Coronary artery (tissue), 2 donors: ENCODE data around the gene ABHD12.

ENCODE experiments used
- DNase-seq: peaks from one replicate; pipeline ENCODE4 v3.0.0-alpha.2; 2017; ENCODE audit warnings: low spot score
- H3K27ac ChIP-seq, 2 donors: fragments of 200-600 bp; sonication (generic); one replicate each; pipeline ENCODE4 v1.5.1; 2016 to 2019
- H3K4me3 ChIP-seq: fragments of 200-600 bp; sonication (generic); 2 replicates; pipeline ENCODE4 v1.5.1; 2016; ENCODE audit warnings: mild to moderate bottlenecking, moderate library complexity
- TF ChIP-seq, protein P1 (sequence below): fragments of 200-600 bp; sonication (generic); IDR thresholded peaks from one replicate; pipeline ENCODE4 v1.5.1; 2019; ENCODE audit warnings: antibody characterized with exemption

The ABHD12 gene

GRCh38 chr20:25364180-25364788 lies 26.4 kb downstream of the ABHD12 start:
- TF ChIP-seq, protein P1, sequence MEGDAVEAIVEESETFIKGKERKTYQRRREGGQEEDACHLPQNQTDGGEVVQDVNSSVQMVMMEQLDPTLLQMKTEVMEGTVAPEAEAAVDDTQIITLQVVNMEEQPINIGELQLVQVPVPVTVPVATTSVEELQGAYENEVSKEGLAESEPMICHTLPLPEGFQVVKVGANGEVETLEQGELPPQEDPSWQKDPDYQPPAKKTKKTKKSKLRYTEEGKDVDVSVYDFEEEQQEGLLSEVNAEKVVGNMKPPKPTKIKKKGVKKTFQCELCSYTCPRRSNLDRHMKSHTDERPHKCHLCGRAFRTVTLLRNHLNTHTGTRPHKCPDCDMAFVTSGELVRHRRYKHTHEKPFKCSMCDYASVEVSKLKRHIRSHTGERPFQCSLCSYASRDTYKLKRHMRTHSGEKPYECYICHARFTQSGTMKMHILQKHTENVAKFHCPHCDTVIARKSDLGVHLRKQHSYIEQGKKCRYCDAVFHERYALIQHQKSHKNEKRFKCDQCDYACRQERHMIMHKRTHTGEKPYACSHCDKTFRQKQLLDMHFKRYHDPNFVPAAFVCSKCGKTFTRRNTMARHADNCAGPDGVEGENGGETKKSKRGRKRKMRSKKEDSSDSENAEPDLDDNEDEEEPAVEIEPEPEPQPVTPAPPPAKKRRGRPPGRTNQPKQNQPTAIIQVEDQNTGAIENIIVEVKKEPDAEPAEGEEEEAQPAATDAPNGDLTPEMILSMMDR: no peak
- no peak for DNase-seq
- Histone ChIP-seq H3K4me3 (no peak overlapping the region), H3K27ac (no peak overlapping the region)

DNA sequence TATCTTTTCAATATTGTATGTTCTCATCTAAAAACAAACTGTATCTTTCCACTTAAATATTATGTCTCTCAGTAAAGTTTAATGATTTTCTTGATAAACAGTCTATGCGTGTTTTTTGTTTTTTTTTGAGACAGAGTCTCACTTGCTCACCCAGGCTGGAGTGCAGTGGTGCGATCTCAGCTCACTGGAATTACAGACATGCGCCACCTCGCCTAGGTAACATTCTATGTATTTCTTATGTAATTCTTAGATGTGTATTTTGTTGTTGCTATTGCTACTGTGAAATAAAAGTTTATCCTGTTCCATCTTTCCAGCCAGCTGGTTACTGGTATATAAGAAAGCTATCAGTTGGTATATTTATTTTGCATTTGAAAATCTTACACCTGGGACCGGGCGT lies 29.4 kb downstream of the ABHD12 start:
- Histone ChIP-seq H3K27ac (no peak overlapping the region), H3K4me3 (no peak overlapping the region)
- TF ChIP-seq, protein P1: no peak
- no peak for DNase-seq

DNA sequence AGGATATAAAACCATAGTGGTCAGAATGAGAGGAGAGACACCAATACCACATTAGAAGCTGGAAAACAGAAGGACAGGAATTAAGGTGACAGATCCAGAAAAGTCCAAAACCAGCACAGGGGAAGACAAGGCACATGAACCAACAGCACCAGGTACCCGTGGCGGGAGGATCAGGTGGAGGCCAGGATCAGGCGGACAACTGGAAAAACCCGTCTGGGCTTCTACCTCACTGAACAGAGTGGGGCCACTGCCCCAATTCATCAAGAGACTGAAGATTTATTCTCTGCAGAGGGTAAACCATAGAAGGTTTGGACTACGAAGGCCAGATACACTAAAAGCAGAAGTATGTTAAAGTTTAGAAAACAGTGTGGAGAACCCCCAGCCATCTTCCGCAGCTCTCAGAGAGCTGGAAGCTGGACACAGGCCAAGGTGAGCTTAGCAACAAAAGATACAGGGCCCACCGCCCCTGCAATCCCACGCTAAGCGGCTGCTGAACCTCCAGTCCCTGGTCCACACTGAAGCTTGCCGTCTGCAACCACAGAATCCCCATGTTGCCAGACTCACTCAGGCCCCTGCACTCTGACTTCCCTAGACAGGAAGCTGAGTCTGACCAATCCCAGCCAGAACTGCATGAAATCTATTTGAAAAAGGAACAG lies 29.9 kb downstream of the ABHD12 start:
- Histone ChIP-seq H3K4me3 (no peak overlapping the region), H3K27ac (no peak overlapping the region)
- no peak for DNase-seq
- TF ChIP-seq, protein P1: no peak

- H3K27ac ChIP-seq: no peak overlapping the region
- no peak overlapping the region for H3K4me3 ChIP-seq
- no peak for DNase-seq
- TF ChIP-seq, protein P1: no peak
Measured at GRCh38 chr20:25356271-25356933, 34.2 kb downstream of the ABHD12 start.

DNA sequence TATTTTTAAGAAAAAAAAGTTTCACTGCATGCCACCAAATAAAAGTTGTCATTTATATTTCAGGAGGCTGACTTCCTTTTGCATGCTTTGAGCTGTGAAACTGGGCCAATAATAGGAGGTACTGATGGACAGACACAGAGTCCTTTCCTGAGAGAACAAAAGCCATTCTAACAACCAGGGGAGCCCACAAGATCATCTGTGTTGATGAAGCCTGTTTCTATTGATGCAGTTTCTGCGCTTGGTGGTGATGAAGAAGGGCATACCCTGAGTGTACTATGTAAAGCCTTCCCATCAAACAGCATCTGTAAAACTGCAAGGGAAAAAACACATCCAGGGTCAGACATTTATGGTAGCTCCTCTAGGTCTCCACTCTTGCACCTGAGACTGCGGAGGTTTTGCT lies 34.8 kb downstream of the ABHD12 start:
- no peak for DNase-seq
- TF ChIP-seq, protein P1: no peak
- H3K27ac ChIP-seq: no peak overlapping the region
- no peak overlapping the region for H3K4me3 ChIP-seq

- Histone ChIP-seq H3K27ac (no peak overlapping the region), H3K4me3 (no peak overlapping the region)
- TF ChIP-seq, protein P1: no peak
- DNase-seq: no peak
Measured at GRCh38 chr20:25355011-25355595, 35.5 kb downstream of the ABHD12 start.
